ENCODE measurements around the gene LARGE1. TPM values are rescaled to one million over a fixed set of nuclear protein-coding genes. Genes with fewer than 3 reads are reported as not detected.
"Not testable (repeated sequence)": the region's sequence is repeated elsewhere in the genome, so short reads cannot be mapped to it uniquely, and the experiment has no call there.

Gene LARGE1
- total RNA-seq, 1 experiment from 2014 or later: 23.5 TPM

DNA sequence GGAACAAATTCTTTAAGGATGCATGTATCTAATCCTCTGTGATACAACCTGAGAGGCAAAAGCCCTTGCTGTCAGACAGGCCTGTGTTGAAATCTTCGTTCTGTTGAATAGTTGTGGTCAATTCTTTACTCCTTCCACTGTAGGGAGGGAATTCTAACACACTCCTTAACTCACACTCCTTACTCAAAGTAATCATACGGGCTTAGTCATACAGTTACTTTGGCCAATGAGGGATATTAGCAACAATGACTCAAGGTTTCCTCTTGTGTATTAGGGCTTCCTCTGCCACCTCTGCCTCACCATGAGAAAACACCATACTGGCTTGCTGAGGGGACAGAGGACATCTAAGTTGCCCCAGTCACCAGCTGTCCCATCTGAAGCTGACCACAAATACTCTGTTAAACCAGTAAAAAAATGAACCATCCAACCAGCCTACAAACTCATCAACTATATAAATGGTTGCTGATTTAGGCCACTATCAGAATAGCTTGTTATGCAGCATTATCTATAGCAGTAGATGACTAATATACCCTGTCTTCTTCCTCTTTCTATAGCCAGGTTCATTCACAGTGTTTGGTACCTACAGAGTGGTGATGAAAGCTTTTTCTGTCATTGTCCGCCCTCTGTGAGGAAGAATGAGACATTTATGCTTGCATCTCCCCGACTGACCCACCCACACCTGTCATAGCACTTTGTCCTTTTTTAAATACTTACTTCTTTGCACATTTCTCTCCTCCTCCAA lies 539.3 kb downstream of the LARGE1 start:
- peak overlapping the region; percentile 80 for H3K27ac ChIP-seq
- peak; percentile 7 to 24 for DNase-seq
- H3K4me3 ChIP-seq: no peak overlapping the region
- H3K27me3 ChIP-seq: no peaks in the 10 kb centered on the region
- no peaks in the 10 kb centered on the region for H3K36me3 ChIP-seq
- peaks cover 32% of the 10 kb centered on the region for H3K4me1 ChIP-seq
- H3K9me3 ChIP-seq (replicated peaks): no peaks in the 10 kb centered on the region

GRCh38 chr22:33379836-33380235 lies 540.4 kb downstream of the LARGE1 start:
- H3K27ac ChIP-seq: no peak overlapping the region
- no peaks in the 10 kb centered on the region for H3K9me3 ChIP-seq (replicated peaks)
- no peak overlapping the region for H3K4me3 ChIP-seq
- H3K27me3 ChIP-seq: no peaks in the 10 kb centered on the region
- 0 out of 2 replicates have a peak, but pooled peaks cover 3% of the 10 kb centered on the region for H3K36me3 ChIP-seq
- DNase-seq: no peak
- H3K4me1 ChIP-seq: peaks cover 32% of the 10 kb centered on the region

- H3K4me1 ChIP-seq: no peaks in the 10 kb centered on the region
- no peak overlapping the region for H3K27ac ChIP-seq
- no peak for DNase-seq
- H3K36me3 ChIP-seq: peaks cover 3% of the 10 kb centered on the region; the same call in 1 of the 2 replicates
- H3K9me3 ChIP-seq (replicated peaks): peaks cover 13% of the 10 kb centered on the region; the same call in 1 of the 2 replicates
- no peak overlapping the region for H3K4me3 ChIP-seq
- H3K27me3 ChIP-seq: no peaks in the 10 kb centered on the region
Observed at GRCh38 chr22:33372875-33373274, 547.4 kb downstream of the LARGE1 start.

- not testable (repeated sequence) for H3K27ac ChIP-seq; H3K36me3 ChIP-seq; H3K9me3 ChIP-seq (replicated peaks); H3K27me3 ChIP-seq; H3K4me1 ChIP-seq; H3K4me3 ChIP-seq; DNase-seq
Observed at GRCh38 chr22:33363256-33363655, 557.0 kb downstream of the LARGE1 start.

DNA sequence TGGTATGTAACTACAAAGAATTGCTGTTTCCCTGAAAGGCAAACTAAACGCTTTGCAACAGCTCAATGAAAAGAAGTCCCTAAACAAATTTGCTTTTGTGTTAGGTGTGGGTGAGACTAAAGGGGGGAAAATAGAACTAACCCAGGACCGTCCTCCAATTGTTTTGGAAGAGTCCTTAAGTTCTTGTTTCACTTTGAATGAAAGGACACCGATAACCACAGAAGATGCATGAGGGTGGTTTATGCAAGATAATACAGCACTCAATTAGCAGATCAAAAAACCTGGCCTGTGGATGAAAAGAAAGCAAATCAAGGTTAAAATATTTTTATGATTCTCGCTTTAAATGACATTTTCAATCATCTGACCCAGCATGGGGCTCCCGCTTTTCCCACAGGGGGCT lies 557.6 kb downstream of the LARGE1 start:
- Histone ChIP-seq H3K36me3 (no peaks in the 10 kb centered on the region), H3K27me3 (no peaks in the 10 kb centered on the region), H3K9me3 (replicated peaks) (no peaks in the 10 kb centered on the region), H3K4me1 (no peaks in the 10 kb centered on the region), H3K4me3 (no peak overlapping the region), H3K27ac (no peak overlapping the region)
- no peak for DNase-seq

- Histone ChIP-seq H3K27me3 (no peaks in the 10 kb centered on the region), H3K4me1 (no peaks in the 10 kb centered on the region), H3K27ac (no peak overlapping the region), H3K36me3 (no peaks in the 10 kb centered on the region), H3K9me3 (replicated peaks) (no peaks in the 10 kb centered on the region), H3K4me3 (no peak overlapping the region)
- DNase-seq: no peak
Observed at GRCh38 chr22:33361581-33361980, 558.7 kb downstream of the LARGE1 start.

GRCh38 chr22:33357981-33358399 lies 562.3 kb downstream of the LARGE1 start:
- peak; percentile 41 to 65 for DNase-seq
- H3K27ac ChIP-seq: no peak overlapping the region
- no peaks in the 10 kb centered on the region for H3K4me1 ChIP-seq

GRCh38 chr22:33354928-33355327 lies 565.3 kb downstream of the LARGE1 start:
- H3K4me1 ChIP-seq: no peaks in the 10 kb centered on the region

More at GRCh38 chr22:33357981-33358399, 562.3 kb downstream of the LARGE1 start:
- H3K9me3 ChIP-seq (replicated peaks): no peaks in the 10 kb centered on the region
- no peaks in the 10 kb centered on the region for H3K36me3 ChIP-seq
- H3K4me3 ChIP-seq: no peak overlapping the region
- H3K27me3 ChIP-seq: no peaks in the 10 kb centered on the region

GRCh38 chr22:33353502-33353901 lies 566.8 kb downstream of the LARGE1 start:
- Histone ChIP-seq H3K4me3 (no peak overlapping the region), H3K27me3 (no peaks in the 10 kb centered on the region), H3K27ac (no peak overlapping the region), H3K36me3 (no peaks in the 10 kb centered on the region), H3K9me3 (replicated peaks) (0 out of 2 replicates have a peak, but pooled peaks cover 3% of the 10 kb centered on the region), H3K4me1 (no peaks in the 10 kb centered on the region)
- no peak for DNase-seq

More at GRCh38 chr22:33354928-33355327, 565.3 kb downstream of the LARGE1 start:
- Histone ChIP-seq H3K9me3 (replicated peaks) (no peaks in the 10 kb centered on the region), H3K4me3 (no peak overlapping the region), H3K27me3 (no peaks in the 10 kb centered on the region), H3K36me3 (no peaks in the 10 kb centered on the region), H3K27ac (no peak overlapping the region)
- no peak for DNase-seq

DNA sequence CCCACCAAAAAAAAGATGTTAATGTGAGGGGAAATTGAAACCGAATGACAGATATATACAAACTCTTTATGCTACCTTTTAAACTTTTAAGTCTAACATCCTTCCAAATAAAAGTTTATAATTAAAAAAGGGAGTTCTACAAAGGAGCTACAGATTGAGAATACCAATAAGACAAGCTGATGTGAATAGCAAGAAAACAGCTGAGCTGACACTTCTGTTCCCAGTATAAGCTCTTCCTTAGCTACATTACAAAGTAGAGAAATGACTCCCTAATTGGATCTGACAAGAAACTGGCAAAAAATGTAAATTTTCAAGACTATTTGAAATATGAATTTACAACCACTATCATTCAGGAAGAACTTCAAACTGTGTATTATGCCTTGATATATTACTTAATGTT lies 567.5 kb downstream of the LARGE1 start:
- Histone ChIP-seq H3K27me3 (no peaks in the 10 kb centered on the region), H3K9me3 (replicated peaks) (0 out of 2 replicates have a peak, but pooled peaks cover 3% of the 10 kb centered on the region), H3K4me3 (no peak overlapping the region), H3K36me3 (no peaks in the 10 kb centered on the region), H3K27ac (no peak overlapping the region), H3K4me1 (no peaks in the 10 kb centered on the region)
- no peak for DNase-seq

GRCh38 chr22:33350961-33351360 lies 569.3 kb downstream of the LARGE1 start:
- no peaks in the 10 kb centered on the region for H3K4me1 ChIP-seq
- no peaks in the 10 kb centered on the region for H3K27me3 ChIP-seq
- no peak overlapping the region for H3K4me3 ChIP-seq
- H3K27ac ChIP-seq: no peak overlapping the region
- H3K36me3 ChIP-seq: no peaks in the 10 kb centered on the region
- 0 out of 2 replicates have a peak, but pooled peaks cover 3% of the 10 kb centered on the region for H3K9me3 ChIP-seq (replicated peaks)
- DNase-seq: no peak

- Histone ChIP-seq H3K4me1 (no peaks in the 10 kb centered on the region), H3K4me3 (no peak overlapping the region), H3K27me3 (no peaks in the 10 kb centered on the region), H3K36me3 (no peaks in the 10 kb centered on the region), H3K27ac (no peak overlapping the region), H3K9me3 (replicated peaks) (0 out of 2 replicates have a peak, but pooled peaks cover 3% of the 10 kb centered on the region)
- no peak for DNase-seq
Observed at GRCh38 chr22:33350491-33350890, 569.8 kb downstream of the LARGE1 start.

GRCh38 chr22:33347002-33347401 lies 573.3 kb downstream of the LARGE1 start:
- Histone ChIP-seq H3K27ac (no peak overlapping the region), H3K36me3 (no peaks in the 10 kb centered on the region), H3K4me1 (no peaks in the 10 kb centered on the region), H3K27me3 (no peaks in the 10 kb centered on the region), H3K9me3 (replicated peaks) (0 out of 2 replicates have a peak, but pooled peaks cover 3% of the 10 kb centered on the region), H3K4me3 (no peak overlapping the region)
- DNase-seq: no peak

DNA sequence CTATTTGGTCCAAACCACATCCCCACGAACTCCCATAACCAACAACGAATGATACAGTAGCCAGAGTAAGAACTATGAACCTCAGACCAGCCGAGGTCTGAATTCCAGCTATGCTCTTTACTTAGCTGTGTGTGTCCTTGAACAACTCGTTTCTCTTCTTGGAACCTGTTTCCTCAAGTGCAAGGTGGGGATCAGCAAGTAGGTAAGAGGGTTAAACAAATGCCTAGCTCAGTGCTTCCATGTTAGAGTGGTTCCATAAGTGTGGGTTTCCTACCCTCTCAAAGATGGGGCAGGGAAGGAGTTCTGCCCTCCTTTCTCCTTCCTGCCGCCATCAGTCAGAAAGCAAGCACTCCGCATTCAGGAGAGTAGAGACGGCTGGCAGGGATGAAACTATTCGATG lies 578.7 kb downstream of the LARGE1 start:
- Histone ChIP-seq H3K27ac (no peak overlapping the region), H3K4me3 (no peak overlapping the region), H3K27me3 (no peaks in the 10 kb centered on the region), H3K36me3 (no peaks in the 10 kb centered on the region), H3K9me3 (replicated peaks) (no peaks in the 10 kb centered on the region), H3K4me1 (no peaks in the 10 kb centered on the region)
- no peak for DNase-seq

GRCh38 chr22:33337524-33337923 lies 582.8 kb downstream of the LARGE1 start:
- Histone ChIP-seq H3K27ac (no peak overlapping the region), H3K27me3 (no peaks in the 10 kb centered on the region), H3K36me3 (no peaks in the 10 kb centered on the region), H3K4me3 (no peak overlapping the region), H3K4me1 (peaks cover 17% of the 10 kb centered on the region), H3K9me3 (replicated peaks) (no peaks in the 10 kb centered on the region)
- no peak for DNase-seq

Data from SJCRH30 (cell line).